ENCODE results near the gene TALDO1. TPM values are rescaled to one million over a fixed set of nuclear protein-coding genes. Genes with fewer than 3 reads are reported as not detected.

TALDO1 gene
- total and polyA plus RNA-seq, 2 of the 8 experiments (the other 6 are each of a cell fraction or from before 2014, with no cell fraction given) = 265 to 308 TPM

DNA sequence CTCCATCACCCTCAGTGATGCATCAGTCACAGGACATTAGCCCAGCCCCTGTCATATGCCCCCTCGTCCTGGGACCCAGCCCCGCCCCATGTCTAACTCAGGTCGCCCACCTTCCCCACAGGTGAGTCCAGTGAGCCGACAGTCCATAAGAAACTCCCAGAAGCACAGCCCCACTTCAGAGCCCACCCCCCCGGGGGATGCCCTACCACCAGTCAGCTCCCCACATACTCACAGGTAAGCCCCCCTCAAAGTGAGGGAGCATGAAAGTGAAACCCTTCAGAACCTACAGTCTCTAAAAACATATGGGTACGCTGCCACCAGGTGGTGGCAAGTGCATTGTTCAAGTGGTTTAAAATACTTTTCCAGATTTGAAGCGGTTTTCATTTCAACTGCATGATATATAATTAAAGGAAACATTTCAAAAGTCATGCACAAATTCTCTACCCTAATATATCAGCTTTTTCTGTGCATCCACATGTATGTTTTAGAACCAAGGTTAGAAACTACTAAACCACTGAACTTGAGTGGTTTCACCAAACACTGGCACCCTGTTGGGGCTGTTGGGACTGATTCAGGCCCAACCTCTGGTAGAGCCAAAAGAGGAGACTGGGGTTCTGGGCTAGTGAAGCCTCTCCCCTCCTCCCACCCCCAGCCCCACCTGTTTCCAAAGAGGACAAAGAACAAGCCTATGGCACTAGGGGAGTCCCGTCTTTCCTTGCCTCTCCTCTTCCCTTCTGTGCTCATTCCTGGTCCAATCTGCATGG lies 24.0 kb upstream of the TALDO1 start (continued):
- TF ChIP-seq, protein P1, sequence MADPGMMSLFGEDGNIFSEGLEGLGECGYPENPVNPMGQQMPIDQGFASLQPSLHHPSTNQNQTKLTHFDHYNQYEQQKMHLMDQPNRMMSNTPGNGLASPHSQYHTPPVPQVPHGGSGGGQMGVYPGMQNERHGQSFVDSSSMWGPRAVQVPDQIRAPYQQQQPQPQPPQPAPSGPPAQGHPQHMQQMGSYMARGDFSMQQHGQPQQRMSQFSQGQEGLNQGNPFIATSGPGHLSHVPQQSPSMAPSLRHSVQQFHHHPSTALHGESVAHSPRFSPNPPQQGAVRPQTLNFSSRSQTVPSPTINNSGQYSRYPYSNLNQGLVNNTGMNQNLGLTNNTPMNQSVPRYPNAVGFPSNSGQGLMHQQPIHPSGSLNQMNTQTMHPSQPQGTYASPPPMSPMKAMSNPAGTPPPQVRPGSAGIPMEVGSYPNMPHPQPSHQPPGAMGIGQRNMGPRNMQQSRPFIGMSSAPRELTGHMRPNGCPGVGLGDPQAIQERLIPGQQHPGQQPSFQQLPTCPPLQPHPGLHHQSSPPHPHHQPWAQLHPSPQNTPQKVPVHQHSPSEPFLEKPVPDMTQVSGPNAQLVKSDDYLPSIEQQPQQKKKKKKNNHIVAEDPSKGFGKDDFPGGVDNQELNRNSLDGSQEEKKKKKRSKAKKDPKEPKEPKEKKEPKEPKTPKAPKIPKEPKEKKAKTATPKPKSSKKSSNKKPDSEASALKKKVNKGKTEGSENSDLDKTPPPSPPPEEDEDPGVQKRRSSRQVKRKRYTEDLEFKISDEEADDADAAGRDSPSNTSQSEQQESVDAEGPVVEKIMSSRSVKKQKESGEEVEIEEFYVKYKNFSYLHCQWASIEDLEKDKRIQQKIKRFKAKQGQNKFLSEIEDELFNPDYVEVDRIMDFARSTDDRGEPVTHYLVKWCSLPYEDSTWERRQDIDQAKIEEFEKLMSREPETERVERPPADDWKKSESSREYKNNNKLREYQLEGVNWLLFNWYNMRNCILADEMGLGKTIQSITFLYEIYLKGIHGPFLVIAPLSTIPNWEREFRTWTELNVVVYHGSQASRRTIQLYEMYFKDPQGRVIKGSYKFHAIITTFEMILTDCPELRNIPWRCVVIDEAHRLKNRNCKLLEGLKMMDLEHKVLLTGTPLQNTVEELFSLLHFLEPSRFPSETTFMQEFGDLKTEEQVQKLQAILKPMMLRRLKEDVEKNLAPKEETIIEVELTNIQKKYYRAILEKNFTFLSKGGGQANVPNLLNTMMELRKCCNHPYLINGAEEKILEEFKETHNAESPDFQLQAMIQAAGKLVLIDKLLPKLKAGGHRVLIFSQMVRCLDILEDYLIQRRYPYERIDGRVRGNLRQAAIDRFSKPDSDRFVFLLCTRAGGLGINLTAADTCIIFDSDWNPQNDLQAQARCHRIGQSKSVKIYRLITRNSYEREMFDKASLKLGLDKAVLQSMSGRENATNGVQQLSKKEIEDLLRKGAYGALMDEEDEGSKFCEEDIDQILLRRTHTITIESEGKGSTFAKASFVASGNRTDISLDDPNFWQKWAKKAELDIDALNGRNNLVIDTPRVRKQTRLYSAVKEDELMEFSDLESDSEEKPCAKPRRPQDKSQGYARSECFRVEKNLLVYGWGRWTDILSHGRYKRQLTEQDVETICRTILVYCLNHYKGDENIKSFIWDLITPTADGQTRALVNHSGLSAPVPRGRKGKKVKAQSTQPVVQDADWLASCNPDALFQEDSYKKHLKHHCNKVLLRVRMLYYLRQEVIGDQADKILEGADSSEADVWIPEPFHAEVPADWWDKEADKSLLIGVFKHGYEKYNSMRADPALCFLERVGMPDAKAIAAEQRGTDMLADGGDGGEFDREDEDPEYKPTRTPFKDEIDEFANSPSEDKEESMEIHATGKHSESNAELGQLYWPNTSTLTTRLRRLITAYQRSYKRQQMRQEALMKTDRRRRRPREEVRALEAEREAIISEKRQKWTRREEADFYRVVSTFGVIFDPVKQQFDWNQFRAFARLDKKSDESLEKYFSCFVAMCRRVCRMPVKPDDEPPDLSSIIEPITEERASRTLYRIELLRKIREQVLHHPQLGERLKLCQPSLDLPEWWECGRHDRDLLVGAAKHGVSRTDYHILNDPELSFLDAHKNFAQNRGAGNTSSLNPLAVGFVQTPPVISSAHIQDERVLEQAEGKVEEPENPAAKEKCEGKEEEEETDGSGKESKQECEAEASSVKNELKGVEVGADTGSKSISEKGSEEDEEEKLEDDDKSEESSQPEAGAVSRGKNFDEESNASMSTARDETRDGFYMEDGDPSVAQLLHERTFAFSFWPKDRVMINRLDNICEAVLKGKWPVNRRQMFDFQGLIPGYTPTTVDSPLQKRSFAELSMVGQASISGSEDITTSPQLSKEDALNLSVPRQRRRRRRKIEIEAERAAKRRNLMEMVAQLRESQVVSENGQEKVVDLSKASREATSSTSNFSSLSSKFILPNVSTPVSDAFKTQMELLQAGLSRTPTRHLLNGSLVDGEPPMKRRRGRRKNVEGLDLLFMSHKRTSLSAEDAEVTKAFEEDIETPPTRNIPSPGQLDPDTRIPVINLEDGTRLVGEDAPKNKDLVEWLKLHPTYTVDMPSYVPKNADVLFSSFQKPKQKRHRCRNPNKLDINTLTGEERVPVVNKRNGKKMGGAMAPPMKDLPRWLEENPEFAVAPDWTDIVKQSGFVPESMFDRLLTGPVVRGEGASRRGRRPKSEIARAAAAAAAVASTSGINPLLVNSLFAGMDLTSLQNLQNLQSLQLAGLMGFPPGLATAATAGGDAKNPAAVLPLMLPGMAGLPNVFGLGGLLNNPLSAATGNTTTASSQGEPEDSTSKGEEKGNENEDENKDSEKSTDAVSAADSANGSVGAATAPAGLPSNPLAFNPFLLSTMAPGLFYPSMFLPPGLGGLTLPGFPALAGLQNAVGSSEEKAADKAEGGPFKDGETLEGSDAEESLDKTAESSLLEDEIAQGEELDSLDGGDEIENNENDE (IDR thresholded peaks at IDR 0.05; ENCODE audit: insufficient replicate concordance, low read length) = no peak
- TF ChIP-seq POU5F1 (IDR thresholded peaks at IDR 0.05; ENCODE audit: low read depth, low read length) (no peak), RAD21 (IDR thresholded peaks at IDR 0.05 in 1 of 2, conservative IDR thresholded peaks at IDR 0.05 in 1 of 2; ENCODE audit: low read depth in 2 of 2, low read length in 2 of 2) (peak; percentile 72 to 73), KDM1A (IDR thresholded peaks at IDR 0.05; ENCODE audit: borderline replicate concordance, low read length) (no peak), CTCF (IDR thresholded peaks at IDR 0.05; ENCODE audit: control extremely low read depth in 1 of 3, insufficient read depth in 1 of 3, low read depth in 1 of 3, low read length in 3 of 3) (peak in 2 of 3 experiments; percentile 33 to 62; a peak in 2 of 4 replicates)
- TF ChIP-seq, protein P2, sequence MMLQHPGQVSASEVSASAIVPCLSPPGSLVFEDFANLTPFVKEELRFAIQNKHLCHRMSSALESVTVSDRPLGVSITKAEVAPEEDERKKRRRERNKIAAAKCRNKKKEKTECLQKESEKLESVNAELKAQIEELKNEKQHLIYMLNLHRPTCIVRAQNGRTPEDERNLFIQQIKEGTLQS (IDR thresholded peaks at IDR 0.05; ENCODE audit: insufficient read depth, low read depth, low read length) = no peak

All from H1 (cell line).